ENCODE measurements around the gene PSORS1C2.

The PSORS1C2 gene

DNA sequence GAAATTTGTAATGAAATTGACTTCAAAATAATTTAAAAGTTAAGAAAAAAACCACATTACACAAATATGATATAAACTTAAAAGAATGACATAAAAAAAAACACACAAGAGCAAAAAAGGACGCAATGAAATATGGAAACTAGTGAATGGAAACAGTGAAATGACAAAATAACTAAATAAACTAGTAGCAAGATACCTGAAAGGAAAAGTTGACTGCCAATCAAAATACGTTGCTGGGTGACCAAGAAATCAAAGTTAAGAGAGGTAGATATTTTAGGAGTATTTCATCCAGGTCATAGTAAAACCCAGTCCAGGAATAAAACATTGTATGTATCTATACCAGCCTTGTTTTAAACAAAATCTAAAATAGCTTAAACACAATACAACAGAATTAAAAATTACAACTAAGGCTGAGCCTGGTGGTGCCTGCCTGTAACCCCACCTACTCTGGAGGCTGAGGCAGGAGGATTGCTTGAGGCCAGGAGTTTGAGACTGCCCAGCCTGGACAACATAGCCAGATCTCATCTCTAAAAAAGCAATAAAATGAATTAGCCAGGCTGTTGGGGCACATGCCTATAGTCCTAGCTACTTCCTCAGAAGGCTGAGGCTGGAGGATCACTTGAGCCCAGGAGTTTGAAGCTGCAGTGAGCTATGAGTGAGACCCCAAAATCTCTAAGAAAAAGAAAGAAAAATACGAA, 48.4 kb downstream of the PSORS1C2 start:
- TF ChIP-seq GATA2 (IDR thresholded peaks at IDR 0.05; ENCODE audit: low read depth, low read length) (no peak), GATA3 (IDR thresholded peaks at IDR 0.05; ENCODE audit: low read depth, low read length) (no peak)

Measured in SH-SY5Y (cell line).